Astrocyte (in vitro differentiated cells and primary cell): ENCODE results near the gene PRKCE. TPM values are rescaled to one million over a fixed set of nuclear protein-coding genes. Genes with fewer than 3 reads are reported as not detected.

Experiments used
- DNase-seq: peaks from one replicate; pipeline ENCODE4 v3.0.0-alpha.2; 2010; ENCODE audit warnings: low read depth
- FAIRE-seq: peaks from 2 replicates; lab custom pipeline; 2011; peaks lifted over from hg19 to GRCh38; lab: Jason Lieb, UNC
- H2AFZ ChIP-seq: 2 replicates; pipeline ENCODE4 v1.6.0; 2012; ENCODE audit warnings: low read depth, low read length, inconsistent platforms
- H3K27ac ChIP-seq: 2 replicates; pipeline ENCODE4 v1.5.1; 2011; ENCODE audit warnings: low read depth, low read length, inconsistent platforms
- H3K27me3 ChIP-seq: 2 replicates; pipeline ENCODE4 v1.6.0; 2011; ENCODE audit warnings: low read length, inconsistent platforms; ENCODE audit not compliant: insufficient read depth
- H3K36me3 ChIP-seq: 2 replicates; pipeline ENCODE4 v1.5.1; 2011; ENCODE audit warnings: low read length, inconsistent platforms; ENCODE audit not compliant: insufficient read depth
- H3K4me1 ChIP-seq: 2 replicates; pipeline ENCODE4 v1.5.1; 2011; ENCODE audit warnings: low read length, inconsistent platforms; ENCODE audit not compliant: insufficient read depth
- H3K4me2 ChIP-seq: 2 replicates; pipeline ENCODE4 v1.6.0; 2012; ENCODE audit warnings: low read length, inconsistent platforms
- H3K4me3 ChIP-seq: 2 replicates; pipeline ENCODE4 v1.5.1; 2011; ENCODE audit warnings: low read depth, mild to moderate bottlenecking, low read length, inconsistent platforms; ENCODE audit not compliant: insufficient read depth
- H3K79me2 ChIP-seq: 2 replicates; pipeline ENCODE4 v1.6.0; 2012; ENCODE audit warnings: mild to moderate bottlenecking, low read length, inconsistent platforms; ENCODE audit not compliant: insufficient read depth
- H3K9ac ChIP-seq: 2 replicates; pipeline ENCODE4 v1.6.0; 2012; ENCODE audit warnings: mild to moderate bottlenecking, low read length, inconsistent platforms
- H3K9me3 ChIP-seq: 2 replicates; pipeline ENCODE4 v1.5.1; 2012; ENCODE audit warnings: low read depth, mild to moderate bottlenecking, low read length, inconsistent platforms; ENCODE audit not compliant: insufficient read depth
- H4K20me1 ChIP-seq: 2 replicates; pipeline ENCODE4 v1.6.0; 2012; ENCODE audit warnings: low read length, inconsistent platforms; ENCODE audit not compliant: insufficient read depth
- H3K27ac Mint-ChIP-seq: one replicate; pipeline ENCODE4 v1.8.0; 2021; ENCODE audit warnings: mild to moderate bottlenecking, mixed read lengths; ENCODE audit not compliant: unreplicated experiment
- H3K27me3 Mint-ChIP-seq: one replicate; pipeline ENCODE4 v1.8.0; 2021; ENCODE audit warnings: low read depth, mixed read lengths; ENCODE audit not compliant: unreplicated experiment
- H3K36me3 Mint-ChIP-seq: one replicate; pipeline ENCODE4 v1.8.0; 2021; ENCODE audit warnings: low read depth, mixed read lengths; ENCODE audit not compliant: unreplicated experiment
- H3K4me1 Mint-ChIP-seq: one replicate; pipeline ENCODE4 v1.8.0; 2021; ENCODE audit warnings: low read depth, mixed read lengths; ENCODE audit not compliant: unreplicated experiment
- H3K4me3 Mint-ChIP-seq: one replicate; pipeline ENCODE4 v1.8.0; 2021; ENCODE audit warnings: mild to moderate bottlenecking, moderate library complexity, mixed read lengths; ENCODE audit not compliant: unreplicated experiment
- H3K9me3 Mint-ChIP-seq: one replicate; pipeline ENCODE4 v1.8.0; 2021; ENCODE audit warnings: mild to moderate bottlenecking, mixed read lengths; ENCODE audit not compliant: unreplicated experiment
- EZH2 ChIP-seq: IDR thresholded peaks from 2 replicates; pipeline ENCODE4 v1.6.1; 2012; ENCODE audit warnings: mild to moderate bottlenecking, low read length, inconsistent platforms; ENCODE audit not compliant: insufficient read depth
- total RNA-seq: library from RNA; stranded (reverse); gene quantifications from 2 replicates; pipeline ENCODE4 v1.2.1, GENCODE V29; 2021
- TF ChIP-seq, protein P1 (sequence below): IDR thresholded peaks from 2 replicates; pipeline ENCODE4 v1.5.1; 2011; ENCODE audit warnings: low read depth, mild to moderate bottlenecking, inconsistent platforms, low read length, moderate library complexity; ENCODE audit not compliant: insufficient read depth

Gene PRKCE
- total RNA-seq, 1 donor from 2014 or later = 12.8 TPM

DNA sequence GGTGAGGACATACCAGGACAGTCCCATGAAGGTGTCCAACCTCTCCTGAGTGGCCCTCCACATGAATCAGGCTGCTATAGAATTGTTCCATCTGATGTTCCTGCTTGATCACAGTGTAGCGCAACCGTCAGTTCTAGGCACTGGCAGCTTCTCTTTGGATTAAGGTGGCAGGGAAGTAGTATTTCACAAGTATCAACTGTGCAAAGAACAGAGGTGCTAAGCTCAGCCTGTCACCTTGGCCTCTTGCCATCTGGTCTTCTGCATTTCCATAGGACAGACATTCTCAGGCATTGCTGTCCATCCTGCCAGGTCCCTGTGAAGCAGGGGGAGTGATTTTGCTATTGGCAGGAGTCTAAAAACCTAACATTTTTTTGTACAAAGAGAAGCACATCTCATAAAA, 463.5 kb downstream of the PRKCE start:
- Histone ChIP-seq H3K9me3 (no peaks in the 10 kb centered on the region), H3K4me1 (peaks cover 28% of the 10 kb centered on the region), H3K27ac (no peak overlapping the region), H3K4me2 (no peak overlapping the region), H3K79me2 (no peaks in the 10 kb centered on the region), H3K9ac (no peak overlapping the region), H2AFZ (no peak overlapping the region), H4K20me1 (no peaks in the 10 kb centered on the region), H3K36me3 (no peaks in the 10 kb centered on the region), H3K4me3 (no peak overlapping the region), H3K27me3 (no peaks in the 10 kb centered on the region)
- Mint-ChIP-seq H3K27ac (no peak overlapping the region), H3K9me3 (no peaks in the 10 kb centered on the region), H3K27me3 (no peaks in the 10 kb centered on the region), H3K36me3 (no peaks in the 10 kb centered on the region), H3K4me1 (peaks cover 14% of the 10 kb centered on the region), H3K4me3 (no peak overlapping the region)
- FAIRE-seq (no peak), DNase-seq (no peak)
- TF ChIP-seq, protein P1, sequence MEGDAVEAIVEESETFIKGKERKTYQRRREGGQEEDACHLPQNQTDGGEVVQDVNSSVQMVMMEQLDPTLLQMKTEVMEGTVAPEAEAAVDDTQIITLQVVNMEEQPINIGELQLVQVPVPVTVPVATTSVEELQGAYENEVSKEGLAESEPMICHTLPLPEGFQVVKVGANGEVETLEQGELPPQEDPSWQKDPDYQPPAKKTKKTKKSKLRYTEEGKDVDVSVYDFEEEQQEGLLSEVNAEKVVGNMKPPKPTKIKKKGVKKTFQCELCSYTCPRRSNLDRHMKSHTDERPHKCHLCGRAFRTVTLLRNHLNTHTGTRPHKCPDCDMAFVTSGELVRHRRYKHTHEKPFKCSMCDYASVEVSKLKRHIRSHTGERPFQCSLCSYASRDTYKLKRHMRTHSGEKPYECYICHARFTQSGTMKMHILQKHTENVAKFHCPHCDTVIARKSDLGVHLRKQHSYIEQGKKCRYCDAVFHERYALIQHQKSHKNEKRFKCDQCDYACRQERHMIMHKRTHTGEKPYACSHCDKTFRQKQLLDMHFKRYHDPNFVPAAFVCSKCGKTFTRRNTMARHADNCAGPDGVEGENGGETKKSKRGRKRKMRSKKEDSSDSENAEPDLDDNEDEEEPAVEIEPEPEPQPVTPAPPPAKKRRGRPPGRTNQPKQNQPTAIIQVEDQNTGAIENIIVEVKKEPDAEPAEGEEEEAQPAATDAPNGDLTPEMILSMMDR = no peak
- no peak for TF ChIP-seq EZH2

DNA sequence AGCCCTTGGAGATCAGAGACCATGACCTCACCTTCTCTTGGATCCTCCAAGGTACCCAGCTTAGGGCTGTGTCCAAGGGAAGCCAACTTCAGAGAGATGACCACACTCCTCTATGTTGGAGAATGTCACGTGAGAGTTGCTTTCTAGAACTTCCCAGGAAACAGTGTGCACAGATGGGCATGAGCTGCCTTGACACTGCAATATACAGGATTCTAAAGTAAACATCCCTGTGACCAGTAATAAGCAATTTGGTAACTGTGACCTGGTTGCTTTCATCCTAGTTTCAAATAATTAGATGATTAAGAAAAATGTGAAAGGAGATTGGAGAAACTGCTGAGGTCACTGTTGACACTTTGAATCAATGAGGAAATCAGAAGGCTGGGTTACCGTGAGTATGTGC, 464.7 kb downstream of the PRKCE start:
- H2AFZ ChIP-seq = no peak overlapping the region
- H4K20me1 ChIP-seq = no peaks in the 10 kb centered on the region
- no peaks in the 10 kb centered on the region for H3K9me3 Mint-ChIP-seq
- no peak overlapping the region for H3K4me3 ChIP-seq
- H3K79me2 ChIP-seq = no peaks in the 10 kb centered on the region
- no peak for TF ChIP-seq EZH2
- TF ChIP-seq, protein P1 = no peak
- no peaks in the 10 kb centered on the region for H3K9me3 ChIP-seq
- H3K4me1 ChIP-seq = peaks cover 28% of the 10 kb centered on the region
- no peak overlapping the region for H3K9ac ChIP-seq
- peak overlapping the region; percentile 44 for H3K4me2 ChIP-seq
- H3K36me3 Mint-ChIP-seq = no peaks in the 10 kb centered on the region
- DNase-seq (no peak), FAIRE-seq (no peak)
- H3K36me3 ChIP-seq = no peaks in the 10 kb centered on the region
- H3K4me1 Mint-ChIP-seq = peaks cover 14% of the 10 kb centered on the region
- H3K27ac Mint-ChIP-seq = no peak overlapping the region
- H3K27me3 Mint-ChIP-seq = no peaks in the 10 kb centered on the region
- H3K27ac ChIP-seq = no peak overlapping the region
- H3K27me3 ChIP-seq = no peaks in the 10 kb centered on the region
- H3K4me3 Mint-ChIP-seq = no peak overlapping the region

DNA sequence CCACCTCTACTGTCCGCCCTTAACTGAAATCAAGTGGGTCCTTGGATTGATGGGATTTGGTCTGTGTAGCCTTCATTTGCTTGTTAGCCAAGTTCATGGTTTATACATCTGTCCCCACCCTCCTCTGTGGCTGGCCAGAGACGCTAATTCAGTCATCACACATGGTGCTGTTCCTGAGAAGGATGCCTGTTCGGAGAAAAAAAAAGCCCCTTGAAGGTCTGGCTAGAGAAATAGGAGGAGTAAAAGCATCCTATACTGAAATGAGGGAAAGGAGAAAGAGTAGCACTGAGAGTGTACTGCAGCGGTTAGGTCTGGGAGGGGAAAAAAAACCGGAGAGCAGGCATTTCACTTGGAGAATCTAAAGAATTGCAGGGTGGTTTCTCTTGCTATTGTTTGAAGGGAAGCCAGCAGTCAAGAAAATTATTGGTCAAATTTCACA, 465.1 kb downstream of the PRKCE start:
- H3K4me3 Mint-ChIP-seq = no peak overlapping the region
- H3K27me3 Mint-ChIP-seq = no peaks in the 10 kb centered on the region
- Histone ChIP-seq H3K4me3 (no peak overlapping the region), H3K4me2 (peak overlapping the region; percentile 44), H3K79me2 (no peaks in the 10 kb centered on the region), H4K20me1 (no peaks in the 10 kb centered on the region), H3K27ac (peak overlapping the region; percentile 43), H3K9me3 (no peaks in the 10 kb centered on the region), H3K27me3 (no peaks in the 10 kb centered on the region), H3K9ac (peak overlapping the region; percentile 14), H3K4me1 (peaks cover 28% of the 10 kb centered on the region), H2AFZ (peak overlapping the region; percentile 9), H3K36me3 (no peaks in the 10 kb centered on the region)
- DNase-seq = peak; percentile 82
- H3K36me3 Mint-ChIP-seq = no peaks in the 10 kb centered on the region
- peak overlapping the region; percentile 72 for H3K27ac Mint-ChIP-seq
- no peak for TF ChIP-seq EZH2
- no peaks in the 10 kb centered on the region for H3K9me3 Mint-ChIP-seq
- peaks cover 14% of the 10 kb centered on the region for H3K4me1 Mint-ChIP-seq
- FAIRE-seq = no peak
